ENCODE data around the gene PDE2A.

The PDE2A gene

GRCh38 chr11:72606748-72607468, 67.3 kb downstream of the PDE2A start:
- DNase-seq, result no peak

GRCh38 chr11:72605973-72606747, 68.1 kb downstream of the PDE2A start:
- DNase-seq, result no peak

GRCh38 chr11:72604256-72604655, 70.0 kb downstream of the PDE2A start:
- no peak for DNase-seq

GRCh38 chr11:72602250-72602904, 71.8 kb downstream of the PDE2A start:
- DNase-seq, result no peak

- no peak for DNase-seq
Observed at GRCh38 chr11:72600557-72600956, 73.7 kb downstream of the PDE2A start.

GRCh38 chr11:72599325-72600117, 74.7 kb downstream of the PDE2A start:
- DNase-seq, result no peak

GRCh38 chr11:72598906-72599305, 75.3 kb downstream of the PDE2A start:
- DNase-seq, result no peak

- no peak for DNase-seq
Observed at GRCh38 chr11:72598466-72598865, 75.8 kb downstream of the PDE2A start.

GRCh38 chr11:72597721-72598120, 76.5 kb downstream of the PDE2A start:
- no peak for DNase-seq

GRCh38 chr11:72595292-72595684, 78.9 kb downstream of the PDE2A start:
- no peak for DNase-seq

GRCh38 chr11:72594493-72595291, 79.5 kb downstream of the PDE2A start:
- no peak for DNase-seq

- DNase-seq, result no peak
Observed at GRCh38 chr11:72592698-72593495, 81.3 kb downstream of the PDE2A start.

- no peak for DNase-seq
Observed at GRCh38 chr11:72591785-72592502, 82.3 kb downstream of the PDE2A start.

- DNase-seq, result no peak
Observed at GRCh38 chr11:72591023-72591422, 83.2 kb downstream of the PDE2A start.

GRCh38 chr11:72589802-72590761, 84.1 kb downstream of the PDE2A start:
- DNase-seq, result no peak

- no peak for DNase-seq
Observed at GRCh38 chr11:72588421-72589410, 85.5 kb downstream of the PDE2A start.

GRCh38 chr11:72587696-72588095, 86.5 kb downstream of the PDE2A start:
- no peak for DNase-seq
